ENCODE measurements around the gene GIPC1.
A peak's percentile ranks its signal among the peaks of the same experiment; 100 is the strongest.
"Not testable (repeated sequence)": the region's sequence is repeated elsewhere in the genome, so short reads cannot be mapped to it uniquely, and the experiment has no call there.

Gene GIPC1, protein sequence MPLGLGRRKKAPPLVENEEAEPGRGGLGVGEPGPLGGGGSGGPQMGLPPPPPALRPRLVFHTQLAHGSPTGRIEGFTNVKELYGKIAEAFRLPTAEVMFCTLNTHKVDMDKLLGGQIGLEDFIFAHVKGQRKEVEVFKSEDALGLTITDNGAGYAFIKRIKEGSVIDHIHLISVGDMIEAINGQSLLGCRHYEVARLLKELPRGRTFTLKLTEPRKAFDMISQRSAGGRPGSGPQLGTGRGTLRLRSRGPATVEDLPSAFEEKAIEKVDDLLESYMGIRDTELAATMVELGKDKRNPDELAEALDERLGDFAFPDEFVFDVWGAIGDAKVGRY

GRCh38 chr19:14496029-14496833, at the start of gene GIPC1:
GIPC1 (minus strand) TSS chr19:14496127; CDS start chr19:14482976, 13,151 bp downstream.
- peak; percentile 70 to 74 (median 72) for DNase-seq (ENCODE audit: low read depth in 3 of 3)

DNA sequence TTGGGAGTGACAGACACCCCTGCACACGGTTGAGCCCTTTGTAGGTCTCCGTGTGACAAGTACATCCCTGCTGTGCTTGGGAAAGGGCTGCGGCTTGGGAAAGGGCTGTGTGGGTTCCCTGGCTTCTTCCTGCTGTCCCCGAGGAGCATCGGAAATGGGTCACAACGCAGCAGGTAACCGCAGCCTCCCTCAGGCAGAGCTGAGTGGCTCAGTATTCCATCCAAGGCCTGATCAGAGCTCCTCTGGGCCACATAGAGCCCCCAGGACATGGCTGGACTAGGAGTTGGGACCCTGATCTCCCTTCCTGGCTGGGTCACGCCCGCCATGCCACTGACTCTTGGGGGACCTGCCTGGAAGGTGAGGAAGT, 49.8 kb upstream of the GIPC1 start:
- no peak for DNase-seq (ENCODE audit: low read depth in 3 of 3)

DNA sequence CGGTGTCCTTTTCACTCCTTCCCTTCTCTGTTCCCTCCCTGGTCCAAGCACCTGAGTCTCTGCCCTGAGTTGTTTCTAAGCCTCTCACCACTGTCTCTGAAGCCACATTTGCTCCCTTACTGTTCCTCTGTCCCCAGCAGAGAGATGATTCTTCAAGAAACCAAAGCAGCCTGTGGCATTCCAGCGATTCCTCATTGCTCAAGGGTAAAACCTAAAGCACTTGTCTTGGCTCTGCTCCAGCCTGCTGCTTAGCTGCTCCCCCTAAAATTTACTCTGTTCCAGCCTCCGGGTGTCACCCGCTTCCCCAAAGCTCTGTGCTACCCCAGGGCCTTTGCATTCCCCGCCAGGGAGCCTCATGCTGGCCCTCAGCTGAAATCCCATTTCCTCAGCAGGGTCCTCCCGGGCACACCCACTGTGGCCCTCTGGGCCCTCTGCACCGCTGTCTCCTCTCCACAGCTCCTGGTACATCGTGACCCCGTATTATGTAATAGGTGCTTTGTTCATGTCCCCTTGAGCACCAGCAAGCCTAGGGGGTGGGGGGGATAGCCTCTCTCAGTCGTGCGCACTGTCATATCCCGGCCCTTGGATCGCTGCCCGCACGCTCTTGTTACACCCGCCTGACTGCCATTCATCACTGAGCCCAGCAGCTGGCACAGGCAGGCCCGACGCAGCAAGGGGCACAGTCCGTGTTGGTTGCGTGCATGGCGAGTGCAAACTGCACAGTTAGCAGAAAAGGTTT, 49.2 kb upstream of the GIPC1 start:
- DNase-seq (ENCODE audit: low read depth in 3 of 3) = no peak

- DNase-seq (ENCODE audit: low read depth in 3 of 3) = no peak
These were observed 48.1 kb upstream of the GIPC1 start for GRCh38 chr19:14544047-14544446.

- DNase-seq (ENCODE audit: low read depth in 3 of 3) = no peak
These were observed 46.9 kb upstream of the GIPC1 start for GRCh38 chr19:14542711-14543328.

GRCh38 chr19:14541979-14542378, 46.1 kb upstream of the GIPC1 start:
- not testable (repeated sequence) for DNase-seq (ENCODE audit: low read depth in 3 of 3)

DNA sequence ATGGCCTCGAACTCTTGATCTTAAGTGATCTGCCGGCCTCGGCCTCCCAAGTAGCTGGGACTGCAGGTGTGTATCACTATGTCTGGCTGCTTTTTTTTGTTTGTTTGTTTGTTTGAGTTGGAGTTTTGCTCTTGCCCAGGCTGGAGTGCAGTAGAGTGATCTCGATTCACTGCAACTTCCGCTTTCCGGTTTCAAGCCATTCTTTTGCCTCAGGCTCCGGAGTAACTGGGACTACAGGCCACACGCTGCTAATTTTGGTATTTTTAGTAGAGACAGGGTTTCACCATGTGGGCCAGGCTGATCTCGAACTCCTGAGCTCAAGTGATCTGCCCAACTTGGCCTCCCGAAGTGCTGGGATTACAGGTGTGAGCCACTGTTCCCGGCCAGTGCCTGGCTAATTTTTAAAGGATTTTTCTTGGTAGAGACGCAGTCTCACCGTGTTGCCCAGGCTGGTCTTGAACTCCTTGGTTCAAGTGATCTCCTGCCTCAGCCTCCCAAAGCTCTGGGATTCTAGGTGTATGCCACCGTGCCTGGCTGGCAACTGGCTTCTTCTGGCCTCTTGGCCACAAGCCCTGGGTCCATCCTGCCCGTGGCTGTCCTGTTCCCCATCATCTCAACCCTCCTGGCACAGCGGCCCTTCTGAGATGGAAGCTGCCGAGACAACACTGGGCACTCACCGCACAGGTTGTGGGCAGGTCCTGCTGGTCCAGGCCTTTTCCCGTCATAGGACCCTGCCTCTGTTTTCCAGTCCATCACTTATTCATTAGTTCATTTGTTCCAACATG, 45.0 kb upstream of the GIPC1 start:
- DNase-seq (ENCODE audit: low read depth in 3 of 3) = no peak

- DNase-seq (ENCODE audit: low read depth in 3 of 3) = no peak
These were observed 41.2 kb upstream of the GIPC1 start for GRCh38 chr19:14536926-14537692.

DNA sequence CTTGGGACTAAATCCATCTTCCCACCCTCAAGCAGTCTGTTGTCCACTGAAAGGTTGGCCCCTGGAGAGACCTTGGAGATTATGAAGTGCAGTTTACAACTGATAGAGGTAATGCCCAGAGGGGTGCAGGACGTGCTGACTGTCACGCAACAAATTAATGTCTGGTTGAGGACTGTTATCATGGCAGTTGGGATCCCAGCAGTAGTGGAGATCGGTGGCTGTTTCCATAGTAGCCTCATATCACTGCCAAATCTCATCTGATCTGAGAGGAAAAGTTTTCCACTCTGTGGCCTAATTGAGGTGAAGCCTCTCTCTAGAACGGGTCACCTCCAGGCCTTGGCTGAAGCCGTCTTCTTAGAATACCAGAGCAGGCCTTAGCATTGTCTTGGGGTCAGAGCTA, 37.5 kb upstream of the GIPC1 start:
- no peak for DNase-seq (ENCODE audit: low read depth in 3 of 3)

DNA sequence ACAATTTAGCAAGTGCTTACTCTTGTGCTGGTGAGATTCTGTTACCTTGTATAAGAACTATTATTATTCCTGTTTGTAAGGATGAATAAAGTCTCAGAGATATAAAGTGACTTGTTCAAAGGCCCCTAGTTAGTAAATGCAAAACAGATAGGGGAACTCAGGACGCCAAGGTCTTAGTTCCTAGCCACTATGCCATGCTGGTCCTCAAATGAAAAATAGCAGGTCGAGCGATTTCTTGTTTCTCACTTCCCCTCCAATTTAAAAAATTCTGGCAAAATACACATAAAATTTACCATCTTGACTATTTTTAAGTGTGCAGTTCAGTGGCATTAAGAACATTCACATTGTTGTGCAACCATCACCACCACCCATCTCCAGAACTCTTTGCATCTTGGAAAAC, 34.6 kb upstream of the GIPC1 start:
- no peak for DNase-seq (ENCODE audit: low read depth in 3 of 3)

GRCh38 chr19:14530005-14530348, 34.0 kb upstream of the GIPC1 start:
- no peak for DNase-seq (ENCODE audit: low read depth in 3 of 3)

DNA sequence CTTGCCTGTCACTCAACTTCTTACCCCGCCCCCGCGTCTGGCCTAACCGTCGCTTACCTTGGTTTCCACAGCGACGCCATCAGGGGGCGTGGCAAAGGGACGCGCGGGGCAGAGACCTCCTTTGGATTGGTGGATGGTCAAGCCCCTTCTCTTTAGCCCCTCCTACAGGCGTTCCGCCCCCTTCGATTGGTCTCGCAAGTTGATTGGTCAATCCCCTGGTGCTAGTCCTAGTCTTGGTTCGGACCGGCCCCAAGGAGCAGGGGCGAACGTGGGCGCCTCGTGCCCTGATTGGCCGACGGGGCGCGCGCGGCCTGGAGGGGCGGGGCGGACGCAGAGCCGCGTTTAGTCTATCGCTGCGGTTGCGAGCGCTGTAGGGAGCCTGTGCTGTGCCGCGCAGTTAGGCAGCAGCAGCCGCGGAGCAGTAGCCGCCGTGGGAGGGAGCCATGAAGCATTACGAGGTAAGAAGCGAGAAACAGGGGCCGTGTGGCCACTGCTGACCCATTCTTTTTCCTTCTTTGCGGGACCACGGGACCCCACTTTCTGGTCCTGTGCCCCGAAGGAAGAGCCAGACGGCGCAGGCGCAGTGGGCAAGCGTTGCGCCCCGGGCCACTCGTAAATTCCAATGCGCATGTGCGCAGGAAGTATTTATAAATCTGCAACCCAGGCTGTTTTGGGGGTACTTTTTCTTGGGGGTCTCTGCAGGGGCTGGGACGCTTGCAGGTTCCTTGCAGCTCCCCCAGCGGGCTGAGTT, 33.5 kb upstream of the GIPC1 start, which contains the start of gene TECR:
TSS of gene TECR (plus strand) at position 341 of the 751 bp plus-strand sequence. CDS start at position 444, 103 bp downstream.
- peak; percentile 100 for DNase-seq (ENCODE audit: low read depth in 3 of 3)

DNA sequence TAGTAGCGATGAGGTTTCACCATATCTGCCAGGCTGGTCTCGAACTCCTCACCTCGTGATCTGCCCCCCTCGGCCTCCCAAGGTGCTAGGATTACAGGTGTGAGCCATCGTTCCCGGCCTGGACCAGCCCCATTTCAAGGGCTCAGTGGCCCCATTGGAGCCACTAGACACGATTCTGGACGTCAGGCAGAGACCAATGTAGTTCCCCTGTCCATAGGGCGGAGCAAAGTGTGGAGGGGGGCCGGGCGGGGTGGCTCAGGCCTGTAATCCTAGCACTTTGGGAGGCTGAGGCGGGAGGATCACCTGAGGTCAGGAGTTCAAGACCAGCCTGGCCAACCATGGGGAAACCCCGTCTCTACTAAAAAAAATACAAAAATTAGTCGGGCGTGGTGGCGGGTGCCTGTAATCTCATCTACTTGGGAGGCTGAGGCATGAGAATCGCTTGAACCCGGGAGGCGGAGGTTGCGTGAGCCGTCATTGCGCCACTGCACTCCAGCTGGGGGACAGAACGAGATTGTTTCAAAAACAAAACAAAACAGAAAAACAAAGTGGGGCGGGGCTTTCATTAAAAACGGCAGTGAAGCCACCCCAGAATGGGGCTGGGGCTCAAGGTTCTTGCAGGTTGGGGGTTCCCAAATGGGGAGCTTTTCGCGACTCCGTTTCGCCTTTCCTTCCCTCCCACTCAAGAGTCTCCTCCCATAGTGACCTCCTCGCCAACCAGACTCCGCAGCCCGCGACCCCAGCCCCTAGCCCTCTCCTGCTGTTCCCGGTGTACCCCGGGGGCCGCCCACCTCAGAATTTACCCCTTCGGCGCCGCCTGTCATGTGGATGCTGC, 32.7 kb upstream of the GIPC1 start:
- DNase-seq (ENCODE audit: low read depth in 3 of 3) = no peak

DNA sequence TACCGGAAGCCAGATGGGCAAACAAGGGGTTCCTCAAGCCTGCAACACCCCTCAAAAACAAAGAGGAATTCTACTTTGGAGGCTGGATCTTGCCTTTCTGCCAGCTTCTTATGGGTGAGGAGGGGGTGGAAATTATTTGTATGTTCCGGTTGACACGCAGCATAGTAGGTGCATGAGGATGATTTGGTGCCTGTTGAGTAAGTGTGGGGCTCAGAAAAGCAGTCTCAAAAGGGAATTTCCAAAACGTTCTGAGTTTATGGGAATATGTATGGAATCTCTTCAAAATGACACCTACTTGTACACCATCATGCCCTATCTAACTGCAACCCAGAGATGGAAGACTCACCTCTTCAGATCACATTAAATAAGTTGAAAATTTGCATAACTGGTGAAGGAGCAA, 30.5 kb upstream of the GIPC1 start:
- no peak for DNase-seq (ENCODE audit: low read depth in 3 of 3)

DNA sequence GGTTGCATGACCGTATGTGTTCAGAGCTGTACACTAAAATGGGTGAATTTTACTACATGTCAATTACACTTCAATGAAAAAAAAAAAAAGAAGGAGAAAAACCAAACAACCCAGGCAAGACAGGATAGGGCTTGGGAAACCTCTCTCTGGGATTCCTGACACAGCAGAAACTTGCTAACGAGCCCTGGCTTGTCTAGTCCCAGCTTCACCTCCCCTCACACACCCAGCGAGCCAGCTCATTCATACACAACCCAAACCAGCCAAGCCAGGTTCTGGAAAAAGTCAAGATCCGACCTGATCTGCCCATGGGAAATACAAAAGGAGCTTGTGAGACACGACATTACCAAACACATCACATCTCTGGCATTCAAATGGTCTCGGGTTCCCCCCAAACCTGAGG, 29.8 kb upstream of the GIPC1 start:
- no peak for DNase-seq (ENCODE audit: low read depth in 3 of 3)

DNA sequence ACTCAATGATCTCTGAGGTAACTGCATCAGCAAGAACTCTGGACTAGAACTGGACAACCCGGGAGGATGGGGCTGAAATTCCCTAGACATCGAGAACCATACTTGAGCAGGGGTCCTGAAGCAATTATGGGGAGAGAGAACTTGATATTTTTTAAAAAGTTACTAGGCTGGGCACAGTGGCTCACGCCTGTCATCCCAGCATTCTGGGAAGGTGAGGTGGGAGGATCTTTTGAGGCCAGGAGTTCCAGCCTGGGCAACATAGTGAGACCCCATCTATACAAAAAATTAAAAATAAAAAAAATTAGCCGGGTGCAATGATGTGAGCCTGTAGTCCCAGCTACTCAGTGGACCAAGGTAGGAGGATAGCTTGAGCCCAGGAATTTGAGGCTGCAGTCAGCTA, 24.6 kb upstream of the GIPC1 start:
- DNase-seq (ENCODE audit: low read depth in 3 of 3) = no peak

DNA sequence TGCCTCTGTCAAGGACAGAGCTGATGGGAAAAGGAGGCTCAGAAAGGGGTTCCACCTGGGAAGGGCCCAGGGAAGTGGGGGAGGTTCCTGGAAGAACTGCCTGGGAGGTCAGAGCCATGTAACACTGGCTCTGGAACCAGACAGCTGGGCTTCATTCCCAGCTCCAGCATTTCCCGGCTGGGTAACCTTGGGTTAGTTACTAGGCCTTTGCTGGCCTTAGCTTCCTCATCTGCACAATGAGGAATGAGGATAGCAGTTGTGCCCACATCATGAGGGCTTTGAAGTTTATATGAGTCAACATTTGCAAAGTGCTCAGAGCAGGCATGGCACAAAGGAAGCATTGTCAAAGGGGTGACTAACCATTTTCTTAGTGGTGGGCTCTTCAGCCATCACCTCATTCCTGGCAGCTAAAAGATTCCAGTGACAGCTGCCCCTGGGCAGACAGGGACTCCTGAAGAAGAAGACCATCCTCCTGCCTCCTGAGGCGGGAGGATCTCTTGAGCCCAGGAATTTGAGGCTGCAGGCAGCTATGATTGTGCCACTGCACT, 24.0 kb upstream of the GIPC1 start:
- DNase-seq (ENCODE audit: low read depth in 3 of 3) = no peak

GRCh38 chr19:14519245-14519859, 23.4 kb upstream of the GIPC1 start:
- no peak for DNase-seq (ENCODE audit: low read depth in 3 of 3)

Data from stimulated activated CD4-positive, alpha-beta T cell treated with anti-CD3 and anti-CD28 coated beads, TNF-alpha, amount 100 ng/mL, for 4 hours (primary cell).